Ishikawa (cell line): ENCODE results near the gene ARL3.

Experiments used
- CREB1 ChIP-seq: IDR thresholded peaks from 2 replicates; pipeline ENCODE4 v1.6.1; 2012; ENCODE audit warnings: low read depth
- EGR1 ChIP-seq: IDR thresholded peaks from 2 replicates; pipeline ENCODE4 v1.6.1; 2012
- EP300 ChIP-seq: IDR thresholded peaks from 2 replicates; pipeline ENCODE4 v1.6.1; 2012; ENCODE audit warnings: borderline replicate concordance
- FOXM1 ChIP-seq: IDR thresholded peaks from 2 replicates; pipeline ENCODE4 v1.6.1; 2012; ENCODE audit warnings: low read depth, borderline replicate concordance
- MAX ChIP-seq: IDR thresholded peaks from 2 replicates; pipeline ENCODE4 v1.6.1; 2012
- RAD21 ChIP-seq: IDR thresholded peaks from 2 replicates; pipeline ENCODE4 v1.6.1; 2012; ENCODE audit warnings: low read depth
- REST ChIP-seq: IDR thresholded peaks from 2 replicates; pipeline ENCODE4 v1.6.1; 2012; ENCODE audit warnings: low read depth, mild to moderate bottlenecking
- TAF1 ChIP-seq: IDR thresholded peaks from 2 replicates; pipeline ENCODE4 v1.6.1; 2012; ENCODE audit warnings: low read depth, mild to moderate bottlenecking
- TCF12 ChIP-seq: IDR thresholded peaks from 2 replicates; pipeline ENCODE4 v1.6.1; 2012; ENCODE audit warnings: low read depth
- TEAD4 ChIP-seq: IDR thresholded peaks from 2 replicates; pipeline ENCODE4 v1.6.1; 2012
- YY1 ChIP-seq: IDR thresholded peaks from 2 replicates; pipeline ENCODE4 v1.6.1; 2012; ENCODE audit warnings: low read depth

- TF ChIP-seq EP300 (no peak), TAF1 (no peak), TCF12 (no peak), TEAD4 (no peak), FOXM1 (no peak), EGR1 (no peak), REST (no peak), MAX (no peak), CREB1 (no peak), RAD21 (no peak), YY1 (no peak)
These were observed 61.9 kb downstream of the ARL3 start for GRCh38 chr10:102652170-102652916.
